Measurements from ENCODE around the gene COL15A1.
"Not testable (repeated sequence)": the region's sequence is repeated elsewhere in the genome, so short reads cannot be mapped to it uniquely, and the experiment has no call there.

The COL15A1 gene

DNA sequence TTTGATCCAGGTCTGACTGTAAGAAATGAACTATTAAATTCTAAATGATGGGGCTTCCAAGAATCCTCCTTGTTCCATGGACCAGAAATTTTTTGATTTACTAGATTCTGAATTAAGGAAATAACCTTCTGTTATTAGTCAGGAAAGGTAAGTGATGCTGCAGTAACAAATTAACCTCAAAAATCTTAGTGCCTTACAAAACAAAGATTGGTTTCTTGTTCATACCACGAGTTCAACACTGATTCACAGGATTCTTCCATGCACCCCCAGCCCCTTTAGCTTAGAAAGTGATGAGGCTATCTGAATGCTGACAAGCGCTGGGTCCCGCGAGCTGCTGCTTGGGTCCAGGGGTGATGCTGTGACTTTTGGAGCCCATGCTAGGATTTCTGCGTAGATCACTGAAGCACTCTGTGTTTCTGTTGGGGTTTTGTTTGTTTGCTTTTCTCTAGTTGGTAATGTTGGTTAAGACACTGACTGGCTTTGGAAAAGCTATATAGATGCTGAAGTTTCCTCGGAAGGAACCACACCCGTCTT is 52.3 kb downstream of the COL15A1 start:
- no peak for FAIRE-seq

DNA sequence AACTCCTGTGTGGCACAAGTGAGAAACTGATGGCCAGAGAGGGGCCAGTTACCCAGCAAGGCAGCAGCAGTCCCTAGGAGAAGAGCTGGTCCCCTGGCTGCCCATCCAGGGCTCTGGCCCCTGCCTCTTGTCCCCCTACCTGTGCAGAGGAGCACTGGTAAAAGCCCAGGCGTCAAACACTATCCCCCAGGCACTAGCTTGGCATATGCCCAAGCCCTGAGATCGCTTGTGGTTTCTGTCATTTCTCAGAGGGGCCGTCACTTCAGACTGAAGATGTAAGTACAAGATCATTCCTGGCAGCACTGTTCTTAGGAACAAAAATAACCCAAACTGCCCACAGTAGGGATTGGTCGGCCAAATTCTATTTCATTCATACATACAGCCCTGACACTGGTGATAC is 53.9 kb downstream of the COL15A1 start:
- FAIRE-seq = no peak

DNA sequence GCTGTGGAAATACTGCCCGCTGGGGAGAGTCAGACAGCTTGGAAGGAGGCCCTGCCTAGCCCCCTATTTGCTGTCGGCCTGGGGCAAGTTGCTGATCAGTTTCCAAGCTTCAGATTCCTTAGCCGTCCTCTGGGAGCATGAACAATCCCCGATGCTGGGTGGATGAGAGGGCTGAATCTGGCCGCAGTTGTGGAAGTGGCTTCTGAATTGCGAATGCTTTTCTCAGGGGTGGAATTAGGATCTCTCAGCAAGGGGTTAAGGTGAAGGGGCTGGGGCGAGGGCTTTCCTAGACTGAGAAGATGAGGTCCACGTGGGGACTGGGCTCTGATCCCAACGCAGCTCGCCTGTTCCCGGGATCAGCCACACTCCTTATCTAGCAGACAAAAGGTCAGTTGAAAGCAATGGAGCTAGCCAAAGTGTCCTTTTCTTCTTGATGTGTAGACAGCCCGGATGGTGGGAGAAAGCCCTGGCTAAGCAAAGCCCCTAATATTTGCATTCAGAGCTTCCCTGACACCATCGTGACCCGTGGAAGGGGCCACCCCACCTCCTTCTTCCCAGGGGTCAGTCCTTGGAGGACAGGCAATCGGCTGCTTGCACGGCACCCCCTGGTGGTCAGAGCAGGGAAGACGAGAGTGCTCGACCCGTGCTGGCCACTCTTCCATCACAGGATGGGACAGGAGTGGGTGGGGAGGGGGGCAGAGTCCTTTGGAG is 54.9 kb downstream of the COL15A1 start:
- no peak for FAIRE-seq

DNA sequence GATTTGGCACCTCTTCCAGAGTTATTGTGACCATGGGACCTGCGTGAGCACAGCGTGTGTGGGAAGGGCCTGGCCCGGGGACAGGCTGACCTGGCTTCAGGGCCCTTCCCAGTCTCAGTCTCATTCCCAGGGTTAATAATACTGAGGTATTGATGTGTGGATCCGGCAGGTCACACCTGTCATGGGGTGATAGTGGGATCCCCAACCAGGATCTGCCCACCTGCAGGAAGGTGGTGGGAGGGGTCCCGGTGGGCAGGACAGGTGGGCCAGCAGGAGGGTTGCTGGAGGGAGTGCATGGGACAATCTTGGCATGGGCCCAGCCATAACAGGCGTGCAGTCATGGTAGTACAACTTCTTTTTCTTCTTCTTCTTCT is 55.4 kb downstream of the COL15A1 start:
- no peak for FAIRE-seq

DNA sequence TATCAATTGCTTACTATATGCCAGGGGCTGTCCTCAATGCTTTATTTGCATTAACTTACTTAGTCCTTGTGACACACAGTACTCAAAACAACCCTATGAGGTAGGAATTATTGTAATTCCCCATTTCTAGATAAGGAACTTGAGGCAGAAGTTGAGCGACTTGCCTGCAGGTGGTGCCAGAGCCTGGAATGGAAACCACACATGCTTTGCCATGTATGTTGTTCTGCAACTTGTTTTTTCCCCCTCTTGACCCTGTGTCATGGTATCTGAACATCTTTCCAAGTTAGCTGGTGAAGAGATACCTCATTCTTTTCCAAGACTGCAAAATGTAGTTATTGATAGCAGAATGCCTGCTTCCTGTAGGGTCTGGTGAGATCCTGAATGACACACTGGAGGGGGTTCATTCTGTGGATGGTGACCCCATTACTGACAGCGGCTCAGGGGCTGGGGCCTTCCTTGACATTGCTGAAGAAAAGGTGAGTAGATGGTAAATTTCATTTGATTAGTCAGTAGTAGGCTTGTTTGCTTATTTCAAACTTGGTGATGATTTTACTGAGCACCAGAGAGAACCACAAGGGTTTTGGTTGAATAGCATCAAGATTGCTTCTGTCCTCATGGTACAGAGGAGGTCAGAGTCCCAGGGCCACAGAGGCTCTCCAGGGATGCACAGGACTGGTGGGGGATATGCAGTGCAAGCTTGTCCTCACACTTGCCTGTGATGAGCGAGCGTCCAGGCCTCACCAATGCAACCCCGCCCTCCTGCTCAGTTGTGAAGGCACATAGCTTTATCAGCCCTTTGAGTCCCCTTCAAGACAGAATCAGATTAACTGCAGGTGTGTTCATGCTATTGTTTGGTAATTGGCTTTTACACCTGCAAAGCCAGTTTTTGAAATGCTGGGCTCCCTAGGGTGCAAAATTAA is 57.0 kb downstream of the COL15A1 start:
- no peak for FAIRE-seq

DNA sequence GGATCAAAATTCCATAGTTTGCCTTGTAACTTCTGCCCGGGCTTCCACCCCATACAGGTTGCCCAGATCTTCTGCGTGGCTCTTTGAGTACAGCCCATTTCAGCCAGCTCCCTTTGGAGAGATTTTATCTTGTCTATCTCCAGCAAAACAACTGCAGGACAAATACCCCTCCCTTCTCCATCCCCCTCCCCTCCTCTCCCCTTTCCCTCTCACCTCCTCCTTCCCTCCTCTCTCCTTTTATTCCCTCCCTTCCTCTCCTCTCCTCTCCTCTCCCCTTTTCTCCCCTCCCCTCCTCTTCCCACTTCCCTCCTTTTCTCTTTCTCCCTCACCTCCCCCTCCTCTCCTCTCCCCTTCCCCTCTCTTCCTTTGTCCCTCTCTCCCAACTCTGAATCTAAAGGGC is 58.2 kb downstream of the COL15A1 start:
- FAIRE-seq = no peak

DNA sequence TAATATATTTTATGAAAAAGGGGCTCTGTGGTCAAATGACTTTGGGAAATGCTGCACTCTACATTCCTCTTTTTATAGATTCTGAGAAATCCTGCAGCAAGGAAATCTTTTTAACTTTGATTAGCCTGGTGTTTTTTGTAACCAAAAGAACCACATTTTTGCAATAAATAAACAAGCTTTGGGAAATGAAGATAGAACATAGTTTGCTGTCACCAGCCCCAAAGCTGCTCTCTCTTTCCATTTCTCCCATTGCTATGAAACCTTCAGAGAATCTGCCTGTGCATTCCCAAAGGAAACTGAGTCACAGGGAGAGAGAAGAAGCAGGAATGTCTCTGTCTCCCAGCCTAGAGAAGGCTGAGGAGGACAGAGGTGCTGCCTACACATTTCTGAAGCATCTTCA is 59.0 kb downstream of the COL15A1 start:
- no peak for FAIRE-seq

DNA sequence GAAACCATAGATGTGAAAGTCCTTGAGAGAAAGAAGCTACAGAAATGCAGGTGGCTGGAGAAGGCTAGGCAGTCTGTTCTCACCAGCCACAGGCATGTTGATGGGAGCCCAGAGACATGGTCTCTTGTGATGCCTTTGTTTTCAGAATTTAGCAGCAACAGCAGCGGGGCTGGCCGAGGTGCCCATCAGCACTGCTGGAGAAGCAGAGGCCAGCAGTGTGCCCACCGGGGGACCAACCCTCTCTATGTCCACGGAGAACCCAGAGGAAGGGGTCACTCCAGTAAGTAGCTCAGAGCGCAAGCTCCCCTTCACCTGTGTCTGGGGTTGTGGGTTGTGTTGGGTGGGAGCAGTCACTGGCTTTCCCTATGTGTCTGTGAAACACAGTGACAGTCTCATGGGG is 59.6 kb downstream of the COL15A1 start:
- no peak for FAIRE-seq

DNA sequence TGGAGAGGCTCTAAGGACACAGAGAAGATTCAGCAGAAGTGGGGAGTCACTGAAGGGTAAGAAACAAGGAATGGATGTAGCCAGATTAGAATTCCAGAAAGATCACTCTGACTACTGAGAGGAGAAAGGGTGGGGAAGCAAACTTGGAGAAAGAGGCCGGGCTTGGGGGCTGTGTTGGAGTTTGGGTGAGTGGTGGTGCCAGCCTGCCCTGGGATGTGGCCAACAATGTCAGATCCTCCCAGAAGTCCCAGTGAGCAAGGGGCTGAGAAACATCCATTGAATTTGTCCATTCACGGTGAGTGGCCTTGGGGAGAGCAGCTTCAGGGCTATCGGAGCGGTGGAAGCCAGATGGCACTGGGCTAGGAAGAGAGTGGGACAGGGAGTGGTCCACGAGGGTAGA is 60.4 kb downstream of the COL15A1 start:
- no peak for FAIRE-seq

DNA sequence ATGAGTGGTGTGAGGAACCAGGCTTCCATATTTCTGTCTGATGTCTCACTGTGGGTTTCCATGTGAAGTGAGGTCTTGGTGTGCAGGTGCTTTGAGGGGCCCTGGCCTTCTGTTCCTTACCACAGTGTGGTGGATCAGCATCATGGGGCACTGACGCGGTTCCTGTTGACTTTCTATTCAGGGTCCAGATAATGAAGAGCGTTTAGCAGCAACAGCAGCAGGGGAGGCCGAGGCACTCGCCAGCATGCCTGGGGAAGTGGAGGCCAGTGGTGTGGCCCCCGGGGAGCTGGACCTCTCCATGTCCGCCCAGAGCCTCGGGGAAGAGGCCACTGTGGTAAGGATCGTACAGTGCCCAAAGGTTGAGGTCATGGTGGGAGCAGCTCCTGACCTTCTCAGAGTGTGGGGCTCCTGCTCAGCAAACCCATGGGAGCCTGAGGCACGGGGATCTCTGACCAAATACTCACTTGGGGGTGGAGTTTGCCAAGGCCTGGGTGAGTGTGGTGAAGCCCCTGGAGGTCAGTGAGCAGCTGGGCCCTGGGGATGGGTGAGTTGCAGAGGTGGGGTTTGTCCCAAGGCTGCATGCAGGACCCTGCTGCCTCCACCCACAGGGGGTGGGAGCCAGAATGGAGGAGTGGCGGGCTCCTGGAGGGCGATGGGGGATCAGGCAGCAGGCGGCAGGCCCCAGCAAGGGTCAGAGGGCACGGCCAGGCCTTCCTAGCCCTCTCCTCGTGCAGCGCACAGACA is 61.2 kb downstream of the COL15A1 start:
- FAIRE-seq = no peak

DNA sequence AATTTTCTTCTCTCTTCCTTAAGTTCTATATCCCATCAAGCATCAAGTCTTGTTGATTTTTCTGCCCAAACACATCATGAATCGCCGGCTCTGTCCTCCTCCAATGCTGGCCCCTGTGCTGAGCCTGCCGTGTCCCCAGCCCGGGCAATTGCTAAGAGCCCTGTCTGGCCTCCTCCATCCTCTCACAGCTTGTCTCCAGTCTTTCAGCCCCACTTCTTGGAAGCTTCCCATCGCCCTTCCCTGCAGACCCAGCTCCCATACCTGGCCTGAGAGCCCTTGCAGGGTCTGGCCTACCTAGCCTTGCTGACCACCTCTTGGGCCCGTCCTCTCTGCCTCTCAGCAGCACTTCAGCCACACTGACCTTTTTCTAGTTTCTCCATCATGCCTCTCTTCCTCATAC is 61.9 kb downstream of the COL15A1 start:
- FAIRE-seq = no peak

DNA sequence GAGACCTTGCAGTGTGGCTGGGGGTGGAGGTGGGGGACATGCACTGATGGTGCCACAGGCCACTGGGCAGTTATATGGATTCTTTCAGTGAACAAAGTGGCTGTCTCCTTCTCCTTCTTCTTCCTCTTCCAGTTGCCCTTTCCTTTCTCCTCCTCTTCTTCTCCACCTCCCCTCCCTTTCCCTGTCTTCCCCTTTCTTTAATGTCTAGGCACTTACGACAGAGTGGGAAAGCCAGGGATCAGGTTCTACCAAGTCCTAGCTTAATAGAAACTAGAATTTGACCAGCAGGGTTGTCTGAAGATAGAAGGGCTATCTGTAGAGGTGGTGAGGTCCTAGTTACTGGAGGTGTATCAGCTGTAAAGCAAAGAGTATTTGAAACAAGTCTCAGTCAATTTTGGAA is 62.8 kb downstream of the COL15A1 start:
- FAIRE-seq = no peak

DNA sequence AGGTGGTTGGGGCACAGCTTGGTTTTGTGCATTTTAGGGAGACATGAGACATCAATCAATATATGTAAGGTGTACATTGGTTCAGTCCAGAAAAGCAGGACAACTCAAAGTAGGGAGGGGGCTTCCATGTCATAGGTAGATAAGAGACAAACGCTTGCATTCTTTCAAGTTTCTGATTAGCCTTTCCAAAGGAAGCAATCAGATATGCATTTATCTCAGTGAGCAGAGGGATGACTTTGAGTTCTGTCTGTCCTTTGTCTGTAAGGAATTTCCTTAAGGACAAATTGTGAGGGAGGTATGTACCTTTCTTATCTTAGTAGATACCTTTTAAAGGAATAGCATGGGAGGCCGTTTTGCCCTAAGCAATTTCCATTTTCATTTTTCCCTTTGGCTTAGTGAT is 63.3 kb downstream of the COL15A1 start:
- FAIRE-seq = no peak

DNA sequence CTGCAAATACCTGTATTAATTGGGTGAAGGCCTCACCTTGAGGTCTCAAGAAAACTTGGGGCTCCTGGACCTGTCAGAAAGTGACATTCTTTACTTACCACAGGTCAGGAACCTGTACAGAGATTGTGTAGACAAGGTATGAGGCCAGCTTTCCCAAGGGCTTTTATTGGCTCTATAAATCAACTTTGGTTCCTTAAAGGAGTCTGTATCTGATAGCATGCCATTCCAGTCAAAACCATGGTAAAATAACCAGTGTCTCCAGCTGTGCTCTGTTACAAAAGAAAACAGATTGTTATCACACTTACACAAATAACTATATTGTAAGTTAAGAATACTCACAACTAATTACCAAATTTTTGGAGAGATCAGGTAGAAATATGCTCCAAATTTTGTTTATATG is 64.5 kb downstream of the COL15A1 start:
- no peak for FAIRE-seq

DNA sequence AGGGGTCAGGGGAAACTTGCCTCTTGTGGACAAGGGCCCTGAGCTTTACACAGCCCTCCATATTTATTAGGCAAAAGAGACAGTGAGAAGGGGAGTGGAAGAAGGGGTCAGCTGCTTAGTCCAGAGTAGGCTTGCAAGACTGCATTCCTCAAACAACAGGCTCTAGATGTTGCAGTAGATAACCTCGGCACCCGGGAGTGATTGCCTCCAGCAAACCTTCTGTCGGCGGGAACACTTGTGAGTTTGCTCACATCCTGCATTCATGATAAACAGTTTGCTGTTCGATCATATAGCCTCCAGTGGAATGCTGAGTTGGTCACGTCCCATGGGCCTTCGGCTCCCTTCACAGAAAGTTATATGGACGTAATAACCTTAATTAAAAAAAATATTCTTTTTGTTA is 66.7 kb downstream of the COL15A1 start:
- FAIRE-seq = not testable (repeated sequence)

DNA sequence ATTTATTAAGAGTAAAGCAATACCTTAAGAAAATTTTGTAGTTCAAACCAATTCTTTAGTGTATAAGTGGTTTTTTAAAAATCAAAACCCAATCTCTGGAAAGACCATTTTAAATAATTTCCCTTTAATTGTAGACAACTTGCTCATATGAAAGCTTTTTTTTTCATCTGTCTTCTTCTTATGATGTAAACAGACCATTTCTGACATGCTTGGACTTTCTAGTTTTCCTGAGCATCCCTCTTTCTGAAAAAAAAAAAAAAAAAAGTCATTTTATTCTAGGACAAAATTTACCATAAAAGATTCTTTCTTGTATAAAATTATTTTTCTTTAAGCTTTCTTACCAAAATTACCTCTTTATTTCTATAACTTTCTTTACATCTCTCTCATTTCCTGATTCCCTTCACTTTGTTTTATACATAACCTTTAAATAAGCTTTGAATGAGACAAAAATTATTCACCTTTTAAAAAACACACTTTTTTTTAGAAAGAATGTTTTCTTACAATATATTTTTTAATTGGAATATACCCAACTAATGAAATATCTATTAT is 67.5 kb downstream of the COL15A1 start:
- peak; percentile 46 for FAIRE-seq

DNA sequence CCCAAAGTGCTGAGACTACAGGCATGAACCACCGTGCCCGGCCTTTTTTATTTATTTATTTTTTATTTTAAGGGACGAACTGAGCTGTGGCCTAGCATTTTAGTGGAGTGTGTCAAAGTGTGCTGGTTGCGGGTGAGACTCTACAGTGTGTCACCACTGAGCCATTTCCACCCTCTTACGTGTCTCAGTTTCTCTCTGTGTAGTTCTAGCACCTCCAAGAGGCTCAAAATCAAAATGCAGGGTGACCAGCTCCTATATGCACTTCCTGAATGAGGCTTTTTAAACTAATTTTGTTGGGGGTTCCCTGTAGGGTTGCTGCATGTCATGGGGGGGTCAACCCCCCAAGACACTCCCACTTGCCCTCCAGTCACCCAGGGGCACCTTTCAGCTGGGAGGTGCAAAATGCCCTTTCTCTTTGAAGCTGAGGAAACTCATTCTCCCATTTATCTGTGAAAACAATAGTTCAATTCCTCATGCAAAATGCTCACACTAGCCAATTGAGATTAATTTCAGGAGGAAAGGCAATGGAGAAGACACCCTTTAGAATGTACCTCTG is 69.3 kb downstream of the COL15A1 start:
- no peak for FAIRE-seq

DNA sequence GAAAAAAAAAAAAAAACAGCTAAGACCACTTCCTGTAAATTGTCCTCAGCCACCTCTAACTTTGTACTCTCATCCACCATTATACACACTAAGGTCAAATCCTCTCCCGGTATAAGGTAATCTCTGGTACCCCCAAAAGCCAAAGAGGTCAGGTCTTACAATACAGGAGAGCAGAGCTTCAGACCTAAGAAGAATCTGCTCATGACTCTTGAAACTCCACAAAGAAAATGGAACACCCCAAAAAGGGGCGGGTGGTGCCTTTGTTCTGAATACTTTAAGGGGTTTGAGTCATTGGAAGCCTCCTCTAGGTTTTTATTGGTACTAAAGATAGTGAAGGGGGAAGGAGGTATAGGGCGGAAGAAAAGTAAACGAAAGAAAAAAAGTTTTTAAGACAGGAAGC is 69.8 kb downstream of the COL15A1 start:
- FAIRE-seq = no peak

DNA sequence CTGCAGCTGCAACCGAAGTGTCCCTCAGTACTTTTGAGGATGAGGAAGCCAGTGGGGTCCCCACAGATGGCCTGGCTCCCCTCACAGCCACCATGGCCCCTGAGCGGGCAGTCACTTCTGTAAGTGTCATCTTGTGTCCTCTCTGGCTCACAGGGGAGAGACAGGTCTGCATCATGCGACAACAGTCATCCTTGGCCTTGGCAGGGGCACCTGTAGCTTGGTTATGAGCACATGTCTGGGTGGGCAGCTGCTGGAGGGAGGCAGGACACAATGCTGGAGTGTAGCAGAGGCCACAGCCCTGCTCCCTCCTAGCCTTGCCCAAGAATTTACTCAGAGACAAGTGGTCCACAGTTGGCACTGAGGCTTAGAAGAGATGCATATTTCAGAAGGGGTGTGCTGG is 71.7 kb downstream of the COL15A1 start:
- no peak for FAIRE-seq

DNA sequence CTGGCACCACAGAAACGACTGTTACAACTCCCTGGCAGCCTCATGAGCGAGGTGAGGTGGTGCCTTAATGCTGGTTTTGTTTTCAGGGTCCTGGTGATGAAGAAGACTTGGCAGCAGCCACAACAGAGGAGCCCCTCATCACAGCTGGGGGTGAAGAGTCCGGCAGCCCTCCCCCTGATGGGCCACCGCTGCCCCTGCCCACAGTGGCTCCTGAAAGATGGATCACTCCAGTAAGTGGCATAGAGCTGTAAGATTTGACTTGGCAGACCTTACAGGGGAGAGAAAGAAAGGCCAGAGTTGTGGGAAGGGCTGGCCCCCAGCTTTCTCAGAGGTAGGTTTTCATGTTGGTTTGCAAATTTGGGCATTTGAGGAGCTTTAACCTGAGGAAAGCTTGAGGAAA is 72.2 kb downstream of the COL15A1 start:
- no peak for FAIRE-seq

DNA sequence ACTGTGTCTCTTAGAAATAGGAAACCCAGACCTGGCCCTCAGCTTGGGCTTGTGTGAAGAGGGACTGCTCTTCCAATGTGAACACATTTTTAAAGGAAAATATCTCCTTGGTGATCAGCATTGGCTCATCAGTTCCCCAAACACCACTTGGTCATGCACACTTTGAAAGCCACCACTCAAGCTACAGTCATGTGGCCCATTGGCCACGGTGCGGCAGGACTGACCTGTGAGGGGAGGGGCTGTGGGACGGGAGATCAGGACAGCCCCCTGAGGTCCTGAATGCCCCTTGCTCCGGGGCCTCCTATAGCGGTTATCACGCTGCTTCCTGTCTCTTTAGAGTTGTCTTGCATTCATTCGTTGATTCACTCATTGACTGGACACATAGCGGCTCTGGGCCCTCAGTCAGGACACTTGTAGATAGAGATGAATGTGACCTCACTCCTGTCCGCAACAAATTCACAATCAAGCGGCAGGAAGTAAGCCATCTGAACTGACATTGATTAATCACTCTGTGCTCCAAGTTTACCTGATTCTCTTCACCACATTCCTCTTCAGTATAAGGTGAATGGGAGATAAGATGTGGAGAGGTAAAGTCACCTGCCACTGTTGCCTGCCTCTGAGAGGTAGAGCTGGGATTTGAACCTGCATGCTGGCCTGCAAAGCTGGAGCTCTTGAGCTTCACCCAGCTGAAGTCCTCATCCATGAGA is 73.1 kb downstream of the COL15A1 start:
- FAIRE-seq = no peak

DNA sequence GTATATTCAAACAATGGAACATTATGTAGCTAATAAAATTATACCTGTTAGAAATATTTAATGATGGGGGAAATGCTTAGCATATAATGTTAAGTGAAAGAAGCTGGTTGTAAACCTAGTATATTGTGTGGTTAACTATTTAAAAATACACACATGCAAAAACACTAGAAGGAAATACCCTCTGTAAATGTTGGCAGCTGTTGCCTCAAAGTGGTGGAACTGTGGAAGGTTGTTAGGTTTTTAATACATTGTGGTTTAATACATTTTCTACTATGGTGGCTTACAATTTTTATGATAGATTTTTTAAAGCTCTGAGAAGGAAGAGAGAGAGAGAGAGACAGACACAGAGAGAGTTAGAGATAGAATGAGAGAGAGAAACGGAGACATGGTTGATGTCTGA is 74.9 kb downstream of the COL15A1 start:
- no peak for FAIRE-seq
